Subcutaneous abdominal adipose tissue (tissue), 5 donors: ENCODE results near the gene CPEB4.

Experiments
- H3K27ac ChIP-seq: one replicate; pipeline ENCODE4 v1.7.0; 2013; ENCODE audit warnings: low read depth, mild to moderate bottlenecking, inconsistent platforms, low read length, moderate library complexity
- H3K27me3 ChIP-seq, 5 donors: one replicate each; pipeline ENCODE4 v1.7.0; 2013; ENCODE audit warnings: low read length in 5 of 5, inconsistent platforms in 1 of 5; ENCODE audit not compliant: control insufficient read depth in 5 of 5, insufficient read depth in 4 of 5
- H3K36me3 ChIP-seq, 5 donors: one replicate each; pipeline ENCODE4 v1.7.0; 2013; ENCODE audit warnings: low read length in 5 of 5; ENCODE audit not compliant: control insufficient read depth in 5 of 5, insufficient read depth in 5 of 5
- H3K4me1 ChIP-seq, 5 donors: one replicate each; pipeline ENCODE4 v1.7.0; 2013; ENCODE audit warnings: low read length in 5 of 5, mild to moderate bottlenecking in 3 of 5, moderate library complexity in 1 of 5; ENCODE audit not compliant: control insufficient read depth in 5 of 5, insufficient read depth in 5 of 5
- H3K4me3 ChIP-seq, 5 donors: one replicate each; pipeline ENCODE4 v1.7.0; 2013; ENCODE audit warnings: low read length in 5 of 5, low read depth in 1 of 5
- H3K9ac ChIP-seq, 5 donors: one replicate each; pipeline ENCODE4 v1.7.0; 2013; ENCODE audit warnings: low read length in 5 of 5, mild to moderate bottlenecking in 4 of 5, moderate library complexity in 3 of 5
- H3K9me3 ChIP-seq, 5 donors: one replicate each; pipeline ENCODE4 v1.7.0; 2013; ENCODE audit warnings: low read length in 5 of 5; ENCODE audit not compliant: control insufficient read depth in 5 of 5
- donor health status: healthy.
- donor health status: healthy.
- donor health status: healthy.
- donor health status: healthy.
- donor health status: healthy.

CPEB4 gene

GRCh38 chr5:173962436-173962972 lies 74.4 kb downstream of the CPEB4 start:
- Histone ChIP-seq H3K9ac (no peak overlapping the region), H3K9me3 (no peaks in the 10 kb centered on the region), H3K4me1 (no peaks in the 10 kb centered on the region), H3K27ac (no peak overlapping the region), H3K36me3 (peaks cover 0 to 14% (median 9%) of the 10 kb centered on the region in 5 donors), H3K4me3 (no peak overlapping the region), H3K27me3 (no peaks in the 10 kb centered on the region)

DNA sequence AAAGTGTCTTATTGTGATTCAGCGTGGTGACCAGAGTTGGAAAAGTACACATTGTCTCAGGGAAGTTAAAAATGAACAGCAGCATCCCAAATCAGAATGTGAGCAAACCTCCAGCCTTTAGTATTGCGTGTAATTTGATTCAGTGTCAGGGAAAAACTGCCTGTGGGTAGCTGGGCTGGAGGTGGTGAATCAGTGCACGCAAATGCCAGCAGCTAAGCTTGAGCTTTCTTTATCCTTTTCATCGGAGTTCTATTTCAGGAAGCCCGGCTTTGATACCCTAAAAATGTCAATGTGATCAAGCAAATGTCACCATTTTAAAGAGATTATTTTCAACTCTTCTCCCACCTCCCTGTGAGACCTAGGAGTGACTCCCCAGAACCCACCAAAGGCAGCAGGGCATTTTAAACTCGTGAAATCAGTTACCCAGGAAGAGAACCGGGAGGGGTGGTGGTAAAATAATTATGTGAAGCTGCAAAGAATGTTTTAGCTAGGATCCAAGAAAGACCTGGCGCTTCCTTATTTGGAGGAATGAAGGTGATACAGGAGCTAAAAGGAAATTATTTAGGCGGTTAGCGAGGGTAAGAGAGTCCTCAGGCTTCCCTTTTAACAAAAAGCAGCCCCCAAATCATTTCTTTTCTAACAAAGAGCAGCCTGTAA lies 75.2 kb downstream of the CPEB4 start:
- Histone ChIP-seq H3K36me3 (peaks cover 0 to 8% (median under 1%) of the 10 kb centered on the region in 5 donors), H3K9ac (no peak overlapping the region), H3K4me3 (no peak overlapping the region), H3K27ac (no peak overlapping the region), H3K27me3 (no peaks in the 10 kb centered on the region), H3K4me1 (no peaks in the 10 kb centered on the region), H3K9me3 (no peaks in the 10 kb centered on the region)

DNA sequence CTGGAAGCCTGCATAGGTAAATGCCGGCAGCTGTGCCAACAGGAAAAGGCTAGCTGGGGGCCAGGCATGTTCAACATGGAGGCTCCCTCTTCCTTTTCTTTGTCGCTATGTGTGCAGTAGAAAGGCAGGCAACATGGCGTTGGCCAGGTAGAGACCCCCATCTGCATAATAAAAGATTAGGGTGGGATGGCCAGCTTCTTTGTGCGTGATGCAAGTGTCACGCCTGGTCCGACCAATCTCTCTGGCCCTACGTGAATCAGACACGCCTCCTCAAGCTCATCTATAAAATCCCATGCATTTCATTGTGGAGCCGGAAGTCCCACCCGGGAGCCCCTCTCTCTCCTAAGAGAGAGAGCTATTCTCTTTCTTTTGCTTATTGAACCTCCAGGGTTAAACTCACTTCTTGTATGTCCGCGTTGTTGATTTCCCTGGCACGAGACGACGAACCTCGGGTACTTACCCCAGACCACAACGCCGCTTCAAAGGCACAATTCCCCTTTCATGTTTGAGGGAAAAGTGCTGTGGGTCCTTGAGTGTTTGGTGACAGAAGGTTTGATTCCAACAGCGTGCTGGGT lies 75.8 kb downstream of the CPEB4 start:
- Histone ChIP-seq H3K36me3 (peaks cover 0 to 5% (median 0%) of the 10 kb centered on the region in 5 donors), H3K27me3 (no peaks in the 10 kb centered on the region), H3K9me3 (no peaks in the 10 kb centered on the region), H3K27ac (no peak overlapping the region), H3K4me1 (no peaks in the 10 kb centered on the region), H3K4me3 (no peak overlapping the region), H3K9ac (no peak overlapping the region)

DNA sequence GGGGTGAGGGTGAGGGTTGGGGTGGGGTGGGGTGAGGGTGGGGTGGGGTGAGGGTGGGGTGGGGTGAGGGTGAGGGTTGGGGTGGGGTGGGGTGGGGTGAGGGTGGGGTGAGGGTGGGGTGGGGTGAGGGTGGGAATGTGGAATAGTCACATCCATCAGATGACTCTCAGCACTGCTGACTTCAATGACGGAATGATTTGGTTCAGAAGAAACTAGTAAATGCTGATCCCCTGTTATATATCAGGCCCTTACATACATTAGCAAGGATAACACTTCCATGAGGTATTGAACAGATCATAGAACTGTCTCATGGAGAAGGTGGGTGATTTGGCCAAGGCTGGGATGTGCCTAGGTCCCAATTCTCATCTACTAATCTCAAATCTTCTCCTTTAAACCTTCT lies 76.4 kb downstream of the CPEB4 start:
- no peaks in the 10 kb centered on the region for H3K27me3 ChIP-seq
- H3K4me3 ChIP-seq = no peak overlapping the region
- H3K9ac ChIP-seq = no peak overlapping the region
- peaks cover 0 to 2% (median 0%) of the 10 kb centered on the region in 5 donors for H3K36me3 ChIP-seq
- no peak overlapping the region for H3K27ac ChIP-seq
- H3K4me1 ChIP-seq = no peaks in the 10 kb centered on the region
- no peaks in the 10 kb centered on the region for H3K9me3 ChIP-seq

GRCh38 chr5:173967241-173967640 lies 79.1 kb downstream of the CPEB4 start:
- Histone ChIP-seq H3K36me3 (no peaks in the 10 kb centered on the region), H3K4me1 (no peaks in the 10 kb centered on the region), H3K4me3 (no peak overlapping the region), H3K27me3 (no peaks in the 10 kb centered on the region), H3K9me3 (no peaks in the 10 kb centered on the region), H3K27ac (no peak overlapping the region), H3K9ac (no peak overlapping the region)

DNA sequence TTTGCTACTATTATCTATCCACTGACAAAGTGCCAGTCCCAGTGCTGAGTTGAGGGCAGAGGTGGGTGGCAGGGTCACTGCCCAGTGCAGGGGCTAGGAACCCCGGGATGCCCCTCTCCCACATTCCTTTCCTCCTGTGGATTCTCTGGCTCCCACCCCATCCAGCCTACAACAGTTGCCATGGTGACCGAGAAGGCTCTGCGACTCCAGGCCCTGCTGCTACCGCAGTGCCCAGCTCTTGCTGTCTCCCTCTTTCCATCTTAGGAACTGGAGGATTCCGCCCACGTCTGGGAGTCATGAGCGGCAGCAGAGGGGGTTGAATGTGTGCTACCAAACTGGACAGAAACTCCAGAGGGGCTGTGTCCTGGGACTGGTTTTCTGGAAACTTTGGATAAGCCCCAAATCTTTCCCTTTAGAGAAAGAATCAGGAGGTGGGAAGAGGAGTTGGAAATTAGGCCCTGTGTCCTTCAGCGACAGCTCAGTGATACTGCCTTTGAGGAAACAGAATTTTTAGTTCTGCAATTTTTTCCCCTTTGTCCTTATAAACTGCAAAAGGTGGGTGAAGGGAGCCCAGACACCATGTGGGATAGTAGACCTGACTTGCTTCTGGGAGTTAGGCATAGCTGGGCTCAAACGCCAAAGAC lies 80.1 kb downstream of the CPEB4 start:
- Histone ChIP-seq H3K27me3 (no peaks in the 10 kb centered on the region), H3K36me3 (no peaks in the 10 kb centered on the region), H3K9me3 (no peaks in the 10 kb centered on the region), H3K27ac (no peak overlapping the region), H3K9ac (no peak overlapping the region), H3K4me3 (no peak overlapping the region), H3K4me1 (peaks cover 0 to 8% (median 7%) of the 10 kb centered on the region in 5 donors)

GRCh38 chr5:173969167-173970049 lies 81.3 kb downstream of the CPEB4 start:
- Histone ChIP-seq H3K36me3 (no peaks in the 10 kb centered on the region), H3K27ac (no peak overlapping the region), H3K27me3 (peaks cover 0 to 4% (median 0%) of the 10 kb centered on the region in 5 donors), H3K4me1 (peaks cover 0 to 15% (median 12%) of the 10 kb centered on the region in 5 donors), H3K9me3 (no peaks in the 10 kb centered on the region), H3K4me3 (no peak overlapping the region), H3K9ac (no peak overlapping the region)

DNA sequence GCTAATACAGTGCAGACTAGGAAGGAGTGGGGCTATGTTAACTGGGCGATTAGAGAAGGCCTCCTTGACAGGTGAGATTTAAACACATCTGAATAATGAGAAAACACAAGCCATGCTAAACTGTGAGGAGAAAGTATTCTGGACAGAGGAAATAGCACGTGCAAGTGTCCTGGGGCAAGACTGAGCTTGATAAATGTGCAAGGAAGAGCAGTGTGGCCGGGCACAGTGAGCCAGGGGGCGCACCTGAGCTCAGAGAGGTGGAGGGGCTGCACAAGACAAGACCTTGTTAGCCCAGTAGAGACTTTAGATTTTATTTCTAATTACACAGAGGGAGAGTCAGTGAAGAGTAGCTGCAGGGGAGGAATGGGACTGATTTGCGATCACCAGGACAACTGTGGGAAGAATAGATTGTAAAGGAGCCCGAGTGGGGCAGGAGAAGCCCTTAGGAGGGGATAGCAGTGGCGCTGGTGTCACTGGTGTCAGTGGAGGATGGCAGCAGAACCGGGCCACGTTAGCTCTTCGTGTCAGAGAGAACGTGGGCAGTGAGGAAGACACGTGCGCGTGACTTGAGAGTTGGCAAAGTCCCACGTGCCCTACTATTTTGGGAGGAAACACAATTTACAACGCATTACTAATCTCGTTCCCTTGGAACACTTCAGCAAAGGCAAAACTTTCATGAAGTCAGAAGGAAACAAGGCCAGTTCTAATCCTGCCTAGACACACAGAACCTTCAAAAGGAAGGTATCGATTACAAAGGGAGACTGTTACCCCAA lies 82.9 kb downstream of the CPEB4 start:
- Histone ChIP-seq H3K36me3 (no peaks in the 10 kb centered on the region), H3K4me3 (no peak overlapping the region), H3K4me1 (peaks cover 0 to 15% (median 12%) of the 10 kb centered on the region in 5 donors), H3K27me3 (peaks cover 0 to 4% (median 0%) of the 10 kb centered on the region in 5 donors), H3K27ac (no peak overlapping the region), H3K9ac (no peak overlapping the region), H3K9me3 (no peaks in the 10 kb centered on the region)

GRCh38 chr5:173971681-173972345 lies 83.7 kb downstream of the CPEB4 start:
- Histone ChIP-seq H3K27me3 (peaks cover 0 to 4% (median 0%) of the 10 kb centered on the region in 5 donors), H3K9ac (no peak overlapping the region), H3K36me3 (no peaks in the 10 kb centered on the region), H3K4me3 (no peak overlapping the region), H3K9me3 (no peaks in the 10 kb centered on the region), H3K27ac (no peak overlapping the region), H3K4me1 (peaks cover 0 to 15% (median 12%) of the 10 kb centered on the region in 5 donors)
